Inflammatory macrophage (primary cell): ENCODE measurements around the gene DLG4.
A peak's percentile ranks its signal among the peaks of the same experiment; 100 is the strongest.
"Not testable (repeated sequence)": the region's sequence is repeated elsewhere in the genome, so short reads cannot be mapped to it uniquely, and the experiment has no call there.

Source experiments
- DNase-seq, 2 donors: peaks; one replicate each; pipeline ENCODE4 v3.0.0-alpha.2; 2020 to 2022

Gene DLG4

DNA sequence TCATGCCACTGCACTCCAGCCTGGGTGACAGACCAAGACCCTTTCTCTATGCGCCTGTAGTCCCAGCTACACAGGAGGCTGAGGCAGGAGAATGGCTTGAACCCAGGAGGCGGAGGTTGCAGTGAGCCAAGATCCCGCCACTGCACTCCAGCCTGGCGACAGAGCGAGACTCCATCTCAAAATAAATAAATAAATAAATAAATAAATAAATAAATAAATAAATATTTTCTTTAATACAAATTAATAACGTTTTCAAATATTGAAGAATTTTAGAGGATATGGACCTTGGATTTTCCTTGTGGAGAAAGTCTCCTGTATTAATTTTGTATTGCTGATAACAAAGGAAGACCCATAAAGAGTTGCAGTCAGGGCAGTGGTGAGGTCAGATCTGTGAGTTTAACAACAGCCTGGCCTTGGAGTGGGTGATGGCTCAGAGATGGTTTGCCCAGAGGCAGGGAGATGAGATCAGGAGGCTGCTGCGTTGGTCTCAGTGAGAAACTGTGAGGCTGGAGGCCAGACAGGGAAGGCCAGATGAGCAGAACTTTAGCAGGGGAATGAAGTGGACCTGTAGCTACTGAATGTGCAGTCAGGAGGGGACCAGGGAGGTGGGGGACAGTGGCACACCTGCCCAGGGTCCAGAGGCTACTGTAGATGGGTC is 36.1 kb downstream of the DLG4 start:
- no peak for DNase-seq

DNA sequence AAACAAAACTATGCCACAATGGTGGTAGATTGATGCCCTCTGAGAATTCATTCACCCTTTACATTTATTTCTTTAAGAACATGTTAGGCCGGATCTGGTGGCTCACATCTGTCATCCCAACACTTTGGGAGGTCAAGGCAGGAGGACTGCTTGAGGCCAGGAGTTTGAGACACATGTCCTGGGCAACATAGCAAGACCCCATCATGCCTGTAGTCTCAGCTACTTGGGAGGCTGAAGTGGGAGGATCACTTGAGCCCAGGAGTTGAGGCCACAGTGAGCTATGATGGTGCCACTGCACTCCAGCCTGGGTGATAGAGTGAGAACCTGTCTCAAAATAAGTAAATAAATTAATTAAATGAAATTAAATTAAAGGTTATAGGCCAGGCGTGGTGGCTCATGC is 37.5 kb downstream of the DLG4 start:
- not testable (repeated sequence) for DNase-seq

DNA sequence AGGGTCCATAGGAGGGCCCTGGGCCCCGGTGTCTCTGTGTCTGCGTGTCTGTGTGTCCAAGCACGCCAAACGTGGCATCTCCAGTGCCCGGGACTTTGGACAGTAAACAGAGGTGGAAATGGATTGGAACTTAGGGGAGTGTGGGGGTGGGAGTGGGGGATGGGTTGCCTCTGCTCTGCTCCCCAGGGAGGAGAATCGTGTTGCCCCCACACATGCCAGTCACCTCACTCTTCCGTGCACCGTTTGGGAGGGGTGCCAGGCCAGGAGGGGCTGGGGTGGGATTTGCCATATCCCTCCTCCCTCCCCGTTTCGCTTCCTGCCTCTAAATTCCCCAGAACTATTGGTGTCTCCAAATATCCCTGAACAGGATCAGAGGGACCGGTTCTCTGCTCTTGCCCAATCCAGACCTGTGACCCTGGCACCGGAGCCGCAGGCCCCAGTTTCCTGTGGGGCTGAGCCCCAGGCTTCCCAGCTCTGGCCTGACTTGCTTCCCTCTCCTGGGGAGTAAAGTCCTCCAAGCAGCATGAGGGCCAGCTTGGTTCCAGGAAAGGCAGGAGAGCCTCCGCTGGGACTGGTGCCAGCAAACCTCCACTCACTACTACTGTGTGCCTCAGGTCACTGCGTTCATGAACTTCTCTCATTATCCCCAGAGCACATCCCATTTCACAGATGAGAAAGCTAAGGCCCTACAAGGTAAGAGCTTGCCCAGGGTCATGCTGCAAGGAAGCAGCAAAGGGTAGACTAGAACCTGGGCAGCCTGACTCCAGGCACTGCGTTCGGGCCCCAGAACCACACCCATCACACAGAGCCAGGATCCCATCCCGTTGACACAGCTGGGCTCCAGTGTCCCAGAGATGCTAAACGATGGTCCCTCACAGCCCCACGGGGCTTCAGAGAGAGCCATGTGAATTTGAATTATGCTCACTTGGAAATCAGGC is 40.0 kb downstream of the DLG4 start, which contains the start of gene ASGR1:
Gene ASGR1 (minus strand): TSS at position 54 of the 938 bp plus-strand sequence. CDS start 807 bp downstream, outside the sequence.
- DNase-seq: no peak

DNA sequence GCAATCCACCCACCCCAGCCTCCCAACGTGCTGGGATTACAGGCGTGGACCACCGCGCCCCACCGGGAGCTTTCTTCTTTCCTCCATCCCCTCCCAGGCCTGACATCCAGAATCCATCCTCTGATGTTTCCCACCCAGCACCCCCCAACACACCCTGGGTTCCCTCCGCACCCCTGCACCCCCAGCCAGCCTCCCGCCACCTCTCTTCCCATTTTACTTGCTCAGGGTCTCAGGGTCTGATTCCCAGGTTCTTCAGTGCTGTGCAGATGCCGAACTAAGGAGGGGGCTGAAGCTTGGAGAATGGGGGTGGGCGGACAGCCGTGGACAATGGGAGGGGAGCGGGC is 40.7 kb downstream of the DLG4 start:
- DNase-seq: no peak

DNA sequence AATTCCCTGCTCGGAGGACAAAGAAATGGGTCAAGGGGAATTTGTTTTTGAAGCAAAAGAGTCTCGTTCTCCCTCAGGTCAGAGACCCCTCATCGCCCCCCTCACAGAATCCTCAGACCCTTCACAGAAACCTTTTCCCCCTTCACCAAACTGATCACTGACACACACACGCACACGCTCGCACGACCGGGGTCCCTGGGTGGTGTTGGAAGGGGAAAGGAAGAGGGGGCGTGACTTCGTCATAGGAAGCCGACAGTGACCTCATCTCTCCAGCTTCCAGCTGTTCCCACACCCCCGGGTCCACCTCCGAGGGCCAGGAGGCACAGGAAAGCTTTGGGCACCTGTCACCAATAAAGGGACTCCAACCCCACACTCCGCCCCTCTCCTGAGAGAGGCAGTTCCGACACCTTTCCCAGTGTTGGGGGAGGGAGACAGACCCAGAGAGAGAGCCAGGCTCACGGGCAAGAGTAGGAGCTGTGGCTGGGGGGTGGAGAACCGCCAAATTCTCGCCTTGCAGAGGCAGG is 41.6 kb downstream of the DLG4 start:
- no peak for DNase-seq

DNA sequence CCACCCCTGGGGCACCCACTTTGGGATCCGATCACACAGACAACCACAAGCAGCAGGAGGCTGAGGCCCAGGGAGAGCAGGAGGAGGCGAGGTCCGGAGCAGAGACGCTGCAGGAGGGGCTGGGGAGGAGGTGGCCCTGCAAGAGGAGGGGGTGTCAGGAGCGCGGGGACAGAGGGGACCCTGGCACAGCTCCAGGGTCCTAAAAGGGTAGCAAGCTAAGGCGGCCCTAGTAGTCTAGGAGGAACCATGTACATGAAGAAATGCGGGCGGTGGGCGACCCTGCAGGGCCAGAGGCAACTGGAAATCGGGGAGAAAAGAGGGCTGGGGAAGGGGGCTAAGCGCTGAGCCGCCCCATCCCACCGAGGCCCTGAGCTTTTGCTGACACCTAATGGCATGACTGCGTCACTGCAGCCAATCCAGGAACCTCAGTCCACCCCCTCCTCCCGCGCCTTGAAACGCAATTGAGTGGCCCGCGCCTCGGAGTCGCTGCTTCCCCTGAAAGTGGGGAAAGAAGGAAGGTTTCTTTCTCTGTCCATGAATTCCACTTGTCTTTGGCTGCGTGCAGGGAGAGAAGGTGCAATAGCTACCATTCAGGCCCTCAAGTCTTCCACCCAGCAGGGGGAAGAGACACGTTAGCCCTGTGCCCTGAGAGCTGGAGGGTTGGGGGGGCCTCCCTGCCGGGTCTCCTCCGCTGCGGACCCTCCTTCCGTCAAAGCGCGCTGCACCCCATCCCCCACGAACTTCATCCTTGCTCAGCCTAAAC is 42.3 kb downstream of the DLG4 start:
- peak; percentile 67 to 81 for DNase-seq

DNA sequence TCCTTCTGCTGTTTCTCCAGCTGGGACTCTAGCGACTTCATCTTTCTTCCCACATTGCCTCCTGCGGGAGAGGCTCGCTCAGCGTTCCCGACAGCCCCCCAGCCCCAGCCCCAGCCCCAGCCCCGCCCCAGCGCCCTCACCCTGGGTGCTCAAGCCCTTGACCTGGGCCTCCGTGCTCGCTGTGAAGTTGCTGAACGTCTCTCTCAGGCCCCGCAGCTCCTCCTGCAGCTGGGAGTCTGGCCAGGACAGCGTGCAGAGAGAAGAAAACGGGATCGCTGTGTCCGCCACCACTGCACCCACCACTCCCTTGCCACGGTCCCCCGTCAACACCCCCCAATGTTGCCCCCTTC is 42.8 kb downstream of the DLG4 start:
- no peak for DNase-seq

DNA sequence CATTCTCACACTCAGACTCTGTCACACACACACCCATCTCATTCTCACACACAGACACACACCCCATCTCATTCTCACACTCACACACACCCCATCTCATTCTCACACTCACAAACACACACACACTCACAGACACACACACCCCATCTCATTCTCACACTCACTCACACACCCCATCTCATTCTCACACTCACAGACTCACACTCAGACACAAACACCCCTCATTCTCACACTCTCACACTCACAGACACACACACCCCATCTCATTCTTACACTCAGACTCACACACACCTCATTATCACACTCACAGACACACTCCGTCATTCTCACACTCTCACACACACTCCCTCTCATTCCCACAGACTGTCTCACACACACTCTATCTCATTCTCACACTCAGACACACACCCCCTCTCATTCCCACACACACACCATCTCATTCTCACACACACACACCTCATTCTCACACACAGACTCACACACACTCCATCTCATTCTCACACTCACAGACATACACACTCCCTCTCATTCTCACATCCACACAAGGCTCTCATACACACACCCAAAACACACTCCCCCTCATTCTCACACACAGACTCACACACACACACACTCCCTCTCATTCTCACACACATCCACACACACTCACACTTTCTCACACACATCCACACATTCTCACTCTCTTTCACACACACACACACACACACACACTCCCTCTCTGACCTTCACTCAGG is 43.4 kb downstream of the DLG4 start:
- no peak for DNase-seq

DNA sequence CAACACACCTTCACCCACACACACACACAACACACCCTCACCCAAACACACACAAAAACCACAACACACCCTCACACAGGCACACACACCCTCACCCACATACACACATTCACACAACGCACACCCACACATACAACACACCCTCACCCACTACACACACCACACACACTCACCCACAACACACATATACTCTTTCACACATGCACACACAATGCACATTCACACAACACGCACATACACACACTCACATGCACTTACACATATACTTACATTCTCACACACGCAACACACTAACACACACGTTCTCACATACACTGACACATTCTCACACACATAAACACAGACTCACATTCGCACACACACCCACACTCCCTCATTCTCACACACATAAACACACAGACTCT is 44.3 kb downstream of the DLG4 start:
- no peak for DNase-seq

DNA sequence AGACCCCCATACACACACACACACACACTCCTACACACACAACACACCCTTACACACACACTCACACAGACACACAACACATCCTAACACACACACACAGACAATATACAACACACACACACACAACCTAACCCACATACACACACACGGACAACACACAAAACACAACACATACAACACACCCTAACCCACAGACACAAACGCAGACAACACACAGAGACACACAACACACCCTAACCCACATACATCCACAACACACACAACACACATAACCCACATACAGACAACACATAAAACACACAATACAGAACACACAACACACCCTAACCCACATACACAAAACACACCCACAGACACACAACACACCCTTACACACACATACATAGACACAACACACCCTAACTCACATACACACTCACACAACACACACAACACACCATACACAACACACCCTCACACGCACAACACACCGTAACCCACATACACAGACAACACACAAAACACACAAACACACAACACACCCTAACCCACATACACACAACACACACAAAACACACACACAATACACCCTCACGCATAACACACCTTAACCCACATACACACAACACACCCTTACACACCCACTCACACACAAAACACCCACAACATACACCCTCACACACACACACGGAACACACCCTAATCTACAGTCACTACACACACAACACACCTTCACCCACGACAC is 44.9 kb downstream of the DLG4 start:
- DNase-seq: no peak

DNA sequence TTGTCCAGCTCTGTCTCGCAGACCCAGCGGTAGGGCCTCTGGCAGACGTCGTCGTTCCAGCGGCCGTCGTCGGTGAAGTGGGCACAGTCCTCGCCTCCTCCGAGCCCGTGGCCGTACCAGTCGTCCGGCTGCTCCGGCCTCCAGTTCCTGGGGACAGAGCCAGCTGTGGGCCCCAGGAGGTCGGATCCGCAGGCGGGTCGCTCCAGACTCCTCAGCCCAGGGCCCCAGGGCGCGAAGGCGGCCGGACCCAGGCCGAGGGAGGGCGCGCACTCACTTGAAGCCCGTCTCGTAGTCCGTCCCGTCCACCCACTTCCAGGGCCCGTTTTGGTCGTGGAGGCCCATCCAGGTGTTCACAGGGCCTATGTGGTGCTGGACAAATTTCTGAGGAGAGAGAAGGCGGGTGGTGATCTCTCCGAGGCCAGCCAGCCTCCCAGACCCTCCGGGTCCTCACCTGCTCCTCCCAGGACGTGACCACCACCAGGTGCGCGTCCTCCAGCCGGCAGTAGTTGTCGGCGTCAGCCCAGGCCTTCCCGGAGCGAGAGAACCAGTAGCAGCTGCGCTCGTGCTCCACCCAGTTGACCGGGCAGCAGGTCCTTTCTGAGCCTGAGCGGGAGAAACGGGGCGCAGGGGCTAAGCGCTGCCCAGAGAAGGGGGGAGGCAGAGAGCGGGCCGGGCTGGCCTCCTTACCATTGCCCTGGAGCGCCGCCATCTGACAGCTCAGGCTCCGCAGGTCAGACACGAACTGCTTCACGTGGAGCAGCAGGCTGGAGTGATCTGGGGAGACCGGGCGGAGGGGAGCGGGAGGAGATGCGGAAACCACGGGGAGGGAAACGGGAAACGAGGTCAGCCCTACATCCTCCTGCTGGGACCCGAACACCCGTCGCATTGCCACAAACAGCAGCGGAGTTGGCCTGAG is 45.7 kb downstream of the DLG4 start:
- DNase-seq: peak; percentile 69 to 82

DNA sequence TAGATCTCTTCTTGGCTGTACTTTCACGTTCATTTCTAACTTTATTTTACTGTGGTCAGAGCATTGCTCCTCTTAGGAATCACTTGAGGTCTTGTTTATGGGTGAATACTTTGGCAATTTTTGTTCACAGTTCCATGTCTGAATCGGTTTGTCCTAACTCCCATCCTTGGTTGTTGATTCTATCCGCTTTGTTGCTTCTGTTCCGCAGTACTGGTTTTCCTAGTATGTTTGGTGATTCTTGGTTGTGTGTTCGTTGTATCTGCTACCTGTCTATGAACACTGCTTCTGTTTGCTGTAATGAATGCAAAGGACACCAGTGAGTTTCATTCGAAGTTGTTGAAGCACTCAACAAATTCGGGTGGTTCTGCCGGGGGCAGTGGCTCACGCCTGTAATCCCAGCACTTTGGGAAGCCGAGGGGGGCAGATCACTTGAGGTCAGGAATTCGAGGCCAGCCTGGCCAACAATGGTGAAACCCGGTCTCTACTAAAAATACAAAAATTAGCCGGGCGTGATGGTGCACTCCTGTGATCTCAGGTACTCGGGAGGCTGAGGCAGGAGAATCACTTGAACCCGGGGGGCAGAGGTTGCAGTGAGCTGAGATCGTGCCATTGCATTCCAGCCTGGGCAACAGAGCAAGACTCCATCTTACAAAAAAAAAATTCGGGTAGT is 47.0 kb downstream of the DLG4 start:
- DNase-seq: not testable (repeated sequence)

DNA sequence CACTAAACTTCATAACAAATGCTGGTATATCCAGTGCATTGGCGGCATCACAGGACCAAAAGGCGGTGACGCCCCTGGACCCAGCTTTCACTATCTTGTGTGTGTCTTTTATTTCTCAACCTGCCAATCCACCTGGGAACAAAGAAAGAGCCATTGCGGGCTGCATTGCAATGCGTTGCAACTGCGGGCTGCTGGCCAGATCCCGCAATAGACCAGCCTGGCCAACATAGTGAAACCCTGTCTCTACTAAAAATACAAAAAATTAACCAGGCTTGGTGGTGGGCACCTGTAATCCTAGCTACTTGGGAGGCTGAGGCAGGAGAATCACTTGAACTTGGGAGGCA is 50.1 kb downstream of the DLG4 start:
- DNase-seq: not testable (repeated sequence)

DNA sequence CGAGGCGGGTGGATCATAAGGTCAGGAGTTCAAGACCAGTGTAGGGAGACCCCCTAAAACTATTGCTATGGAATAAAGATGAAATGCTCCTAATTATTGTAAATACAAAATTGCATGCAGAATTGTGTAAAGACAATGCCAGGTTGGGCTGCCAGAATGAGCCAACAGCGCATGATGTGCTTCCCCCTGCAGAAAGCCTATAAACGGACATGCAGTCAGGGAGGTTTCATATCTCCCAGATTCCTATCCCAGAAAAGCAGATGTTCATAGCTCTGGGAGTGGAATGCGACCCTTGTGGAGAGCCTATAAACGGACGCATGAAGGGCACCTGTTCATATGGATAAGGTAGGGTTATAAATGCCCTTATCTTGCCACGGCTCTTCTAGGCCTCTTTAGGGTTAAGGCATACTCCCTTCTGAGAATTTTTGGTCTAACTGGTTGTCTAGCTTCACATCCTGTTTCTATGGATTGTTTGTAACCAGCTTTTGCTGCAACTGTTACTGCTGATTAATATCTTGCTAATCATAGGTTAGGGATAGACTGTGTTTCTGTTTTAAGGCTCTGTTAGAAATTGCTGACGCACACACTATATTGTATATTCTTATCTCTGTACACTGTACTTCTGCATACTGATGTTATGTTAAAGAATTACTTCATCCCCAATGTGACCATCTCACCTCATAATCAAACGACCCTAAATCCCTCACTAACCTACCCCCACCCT is 50.6 kb downstream of the DLG4 start:
- DNase-seq: peak; percentile 52 to 56

DNA sequence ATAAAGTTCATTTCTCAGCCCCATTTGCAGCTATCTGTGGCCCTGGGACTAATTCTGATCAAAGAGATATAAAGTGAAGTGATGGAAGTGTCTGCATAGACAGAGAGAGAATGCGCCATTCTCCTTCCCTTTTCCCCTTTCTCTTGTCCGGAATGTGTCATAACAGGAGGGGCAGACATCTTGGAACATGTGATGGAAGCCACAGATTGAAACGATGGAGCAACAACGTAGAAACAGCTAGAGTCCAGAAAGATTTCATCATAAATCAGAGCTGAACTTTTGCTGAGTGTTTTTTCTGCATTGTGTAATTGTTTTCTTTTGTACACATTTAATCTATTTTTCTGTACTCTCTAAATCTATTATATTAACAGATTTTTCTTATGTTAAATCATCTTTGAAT is 51.8 kb downstream of the DLG4 start:
- peak; percentile 91 to 97 for DNase-seq

DNA sequence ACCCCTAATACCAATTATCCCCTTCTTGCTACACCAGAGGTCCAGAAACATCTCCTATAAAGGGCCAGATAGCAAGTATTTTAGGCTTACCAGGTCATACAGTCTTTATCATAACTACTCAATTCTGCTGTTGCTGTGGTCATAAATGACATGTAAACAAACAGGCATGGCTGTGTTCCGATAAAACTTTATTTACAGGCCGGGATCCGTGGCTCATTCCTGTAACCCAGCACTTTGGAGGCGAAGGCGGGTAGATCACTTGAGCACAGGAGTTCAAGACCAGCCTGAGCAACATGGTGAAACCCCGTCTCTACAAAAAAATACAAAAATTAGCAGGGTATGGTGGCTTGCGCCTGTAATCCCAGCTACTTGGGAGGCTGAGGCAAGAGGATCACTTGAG is 52.8 kb downstream of the DLG4 start:
- no peak for DNase-seq

DNA sequence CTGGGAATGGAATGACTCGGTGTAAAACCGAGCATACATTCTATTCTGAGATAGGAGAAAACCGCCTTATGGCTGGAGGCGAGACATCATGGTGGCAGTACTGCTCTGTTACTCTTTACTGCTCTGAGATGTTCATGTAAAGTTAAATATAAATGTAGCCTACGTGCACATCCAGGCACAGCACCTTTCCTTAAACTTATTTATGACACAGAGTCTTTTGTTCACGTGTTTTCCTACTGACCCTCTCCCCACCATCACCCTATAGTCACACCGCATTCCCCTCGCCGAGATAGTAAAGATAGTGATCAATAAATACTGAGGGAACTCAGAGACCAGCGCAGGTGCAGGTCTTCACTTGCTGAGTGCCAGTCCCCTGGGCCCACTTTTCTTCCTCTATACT is 60.1 kb downstream of the DLG4 start:
- DNase-seq: not testable (repeated sequence)

DNA sequence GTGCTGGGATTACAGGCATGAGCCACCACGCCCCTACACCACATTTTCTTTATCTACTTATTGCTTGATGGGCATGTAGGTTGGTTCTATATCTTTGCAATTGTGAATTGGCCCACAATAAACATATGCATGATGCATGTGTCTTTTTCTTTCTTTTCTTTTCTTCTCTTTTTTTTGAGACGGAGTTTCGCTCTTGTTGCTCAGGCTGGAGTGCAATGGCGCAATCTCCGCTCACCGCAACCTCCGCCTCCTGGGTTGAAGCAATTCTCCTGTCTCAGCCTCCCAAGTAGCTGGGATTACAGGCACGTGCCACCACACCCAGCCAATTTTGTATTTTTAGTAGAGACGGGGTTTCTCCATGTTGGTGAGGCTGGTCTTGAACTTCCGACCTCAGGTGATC is 61.2 kb downstream of the DLG4 start:
- peak in 1 of 2 donors; percentile 57 for DNase-seq

DNA sequence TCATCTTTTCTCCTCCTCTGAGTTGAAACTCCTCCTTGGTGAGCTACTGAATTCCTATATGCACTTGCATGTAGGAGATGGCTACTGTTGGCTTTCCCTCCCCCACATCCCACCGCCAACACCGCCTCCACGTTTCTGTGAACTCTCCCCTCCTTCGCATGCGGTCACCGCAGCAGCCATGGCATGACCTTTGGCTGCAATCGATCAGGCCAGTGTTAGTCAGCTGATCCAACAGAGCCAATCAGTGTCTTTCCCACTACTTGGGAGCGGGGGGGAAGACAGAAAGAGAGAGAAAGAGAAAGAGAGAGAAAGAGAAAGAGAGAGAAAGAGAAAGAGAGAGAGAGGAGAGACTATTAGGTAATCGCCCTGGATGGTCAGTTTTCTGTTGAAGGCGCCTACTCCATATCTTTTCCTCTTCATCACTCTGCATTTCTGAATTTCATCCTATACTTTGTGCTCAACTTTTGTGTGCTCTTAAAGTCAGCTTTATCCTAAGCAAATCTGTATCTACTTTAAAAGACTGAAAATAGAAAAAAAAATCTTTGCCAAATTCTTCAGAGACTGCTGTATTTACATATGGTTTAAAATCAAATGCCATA is 63.2 kb downstream of the DLG4 start:
- no peak for DNase-seq
